Measurements from ENCODE around the gene OAS2.

- no peak for TF ChIP-seq EZH2 (IDR thresholded peaks at IDR 0.05; ENCODE audit: borderline replicate concordance, low read length)
- TF ChIP-seq, protein P1, sequence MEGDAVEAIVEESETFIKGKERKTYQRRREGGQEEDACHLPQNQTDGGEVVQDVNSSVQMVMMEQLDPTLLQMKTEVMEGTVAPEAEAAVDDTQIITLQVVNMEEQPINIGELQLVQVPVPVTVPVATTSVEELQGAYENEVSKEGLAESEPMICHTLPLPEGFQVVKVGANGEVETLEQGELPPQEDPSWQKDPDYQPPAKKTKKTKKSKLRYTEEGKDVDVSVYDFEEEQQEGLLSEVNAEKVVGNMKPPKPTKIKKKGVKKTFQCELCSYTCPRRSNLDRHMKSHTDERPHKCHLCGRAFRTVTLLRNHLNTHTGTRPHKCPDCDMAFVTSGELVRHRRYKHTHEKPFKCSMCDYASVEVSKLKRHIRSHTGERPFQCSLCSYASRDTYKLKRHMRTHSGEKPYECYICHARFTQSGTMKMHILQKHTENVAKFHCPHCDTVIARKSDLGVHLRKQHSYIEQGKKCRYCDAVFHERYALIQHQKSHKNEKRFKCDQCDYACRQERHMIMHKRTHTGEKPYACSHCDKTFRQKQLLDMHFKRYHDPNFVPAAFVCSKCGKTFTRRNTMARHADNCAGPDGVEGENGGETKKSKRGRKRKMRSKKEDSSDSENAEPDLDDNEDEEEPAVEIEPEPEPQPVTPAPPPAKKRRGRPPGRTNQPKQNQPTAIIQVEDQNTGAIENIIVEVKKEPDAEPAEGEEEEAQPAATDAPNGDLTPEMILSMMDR (IDR thresholded peaks at IDR 0.05; ENCODE audit: low read length) = no peak
Observed at GRCh38 chr12:112930350-112930749, 48.0 kb upstream of the OAS2 start.

Data from OCI-LY1 (cell line).